GM18505 (cell line): Measurements from ENCODE around the gene TOP2A.

Experiments
- ATAC-seq: cut with Tn5 transposase; IDR thresholded peaks from one replicate; pipeline ENCODE4 v1.9.1; 2021; ENCODE audit not compliant: unreplicated experiment
- POLR2A ChIP-seq: IDR thresholded peaks from 4 replicates; pipeline ENCODE4 v1.6.1; 2011; ENCODE audit warnings: borderline replicate concordance; ENCODE audit not compliant: insufficient read depth, insufficient read length; ENCODE audit errors: extremely low read depth

The TOP2A gene

GRCh38 chr17:40447806-40448205 is 30.1 kb upstream of the TOP2A start:
- no peak for ATAC-seq
- no peak for TF ChIP-seq POLR2A

- no peak for TF ChIP-seq POLR2A
- no peak for ATAC-seq
Observed at GRCh38 chr17:40447148-40447644, 29.5 kb upstream of the TOP2A start.

- TF ChIP-seq POLR2A: no peak
- ATAC-seq: no peak
Observed at GRCh38 chr17:40445751-40446468, 28.2 kb upstream of the TOP2A start.

GRCh38 chr17:40443988-40444899 is 26.5 kb upstream of the TOP2A start:
- no peak for ATAC-seq
- TF ChIP-seq POLR2A: no peak

GRCh38 chr17:40443196-40443987 is 25.7 kb upstream of the TOP2A start, which contains the start of gene IGFBP4:
Gene IGFBP4, plus strand, starts transcription at chr17:40443450. Its CDS starts 286 bp downstream, at chr17:40443736.
- no peak for ATAC-seq
- TF ChIP-seq POLR2A: no peak

GRCh38 chr17:40442392-40443195 is 24.9 kb upstream of the TOP2A start:
- no peak for ATAC-seq
- no peak for TF ChIP-seq POLR2A

DNA sequence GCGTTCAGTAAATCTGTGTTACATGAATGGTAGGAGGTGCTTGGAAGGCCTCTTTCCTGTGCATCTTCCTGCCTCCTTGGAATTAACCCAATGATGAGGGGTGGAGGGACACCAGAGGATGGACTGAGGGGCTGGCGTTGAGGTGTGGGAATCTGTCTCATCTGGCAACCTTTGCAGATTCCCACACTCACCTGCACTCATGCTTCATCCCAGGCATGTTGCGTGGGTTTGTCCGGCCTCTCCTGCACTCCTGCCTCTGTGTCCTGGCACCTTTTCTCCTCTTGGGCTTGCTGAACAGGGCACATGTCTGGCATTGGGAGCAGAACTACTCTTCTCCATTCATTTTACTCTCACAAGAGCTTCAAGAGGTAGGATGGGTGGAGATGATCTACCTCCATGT is 22.5 kb upstream of the TOP2A start:
- TF ChIP-seq POLR2A: no peak
- ATAC-seq: no peak

GRCh38 chr17:40437095-40437732 is 19.5 kb upstream of the TOP2A start:
- TF ChIP-seq POLR2A: no peak
- ATAC-seq: no peak

GRCh38 chr17:40436636-40437035 is 18.9 kb upstream of the TOP2A start:
- no peak for ATAC-seq
- TF ChIP-seq POLR2A: no peak

- TF ChIP-seq POLR2A: no peak
- ATAC-seq: no peak
Observed at GRCh38 chr17:40433551-40434415, 16.1 kb upstream of the TOP2A start.

GRCh38 chr17:40432864-40433528 is 15.3 kb upstream of the TOP2A start:
- ATAC-seq: no peak
- no peak for TF ChIP-seq POLR2A

GRCh38 chr17:40431231-40431602 is 13.5 kb upstream of the TOP2A start:
- ATAC-seq: no peak
- no peak for TF ChIP-seq POLR2A
